Measurements from ENCODE around the gene NTPCR. TPM values are rescaled to one million over a fixed set of nuclear protein-coding genes. Genes with fewer than 3 reads are reported as not detected.

Gene NTPCR
- total RNA-seq, 1 donor from 2014 or later, result 51.0 TPM

DNA sequence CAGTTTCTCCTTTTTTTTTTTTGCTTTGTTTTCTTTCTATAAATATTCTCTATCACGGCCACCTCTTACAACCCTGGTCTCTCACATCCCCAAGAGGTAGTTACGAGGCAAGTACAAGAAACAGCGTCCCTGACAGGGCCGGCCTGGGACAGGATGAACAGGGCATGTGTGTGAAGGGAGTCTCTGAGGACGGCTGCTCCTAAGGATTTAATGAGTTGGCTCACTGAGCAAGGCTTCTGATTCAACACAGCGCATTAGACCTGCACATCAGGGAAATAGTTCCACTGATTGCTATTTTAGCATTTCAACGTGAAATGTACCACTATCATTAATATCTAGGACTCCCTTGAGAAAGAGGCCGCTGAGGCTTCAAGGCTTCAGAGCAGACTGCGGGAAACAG lies 54.0 kb downstream of the NTPCR start:
- Histone ChIP-seq H3K4me3 (ENCODE audit: low read depth, low read length) (no peak overlapping the region), H3K27me3 (ENCODE audit: control insufficient read depth, insufficient read depth, low read length) (no peaks in the 10 kb centered on the region), H3K36me3 (ENCODE audit: control insufficient read depth, insufficient read depth, low read length) (no peaks in the 10 kb centered on the region)
- DNase-seq (ENCODE audit: low read depth), result no peak
- TF ChIP-seq, protein P1, sequence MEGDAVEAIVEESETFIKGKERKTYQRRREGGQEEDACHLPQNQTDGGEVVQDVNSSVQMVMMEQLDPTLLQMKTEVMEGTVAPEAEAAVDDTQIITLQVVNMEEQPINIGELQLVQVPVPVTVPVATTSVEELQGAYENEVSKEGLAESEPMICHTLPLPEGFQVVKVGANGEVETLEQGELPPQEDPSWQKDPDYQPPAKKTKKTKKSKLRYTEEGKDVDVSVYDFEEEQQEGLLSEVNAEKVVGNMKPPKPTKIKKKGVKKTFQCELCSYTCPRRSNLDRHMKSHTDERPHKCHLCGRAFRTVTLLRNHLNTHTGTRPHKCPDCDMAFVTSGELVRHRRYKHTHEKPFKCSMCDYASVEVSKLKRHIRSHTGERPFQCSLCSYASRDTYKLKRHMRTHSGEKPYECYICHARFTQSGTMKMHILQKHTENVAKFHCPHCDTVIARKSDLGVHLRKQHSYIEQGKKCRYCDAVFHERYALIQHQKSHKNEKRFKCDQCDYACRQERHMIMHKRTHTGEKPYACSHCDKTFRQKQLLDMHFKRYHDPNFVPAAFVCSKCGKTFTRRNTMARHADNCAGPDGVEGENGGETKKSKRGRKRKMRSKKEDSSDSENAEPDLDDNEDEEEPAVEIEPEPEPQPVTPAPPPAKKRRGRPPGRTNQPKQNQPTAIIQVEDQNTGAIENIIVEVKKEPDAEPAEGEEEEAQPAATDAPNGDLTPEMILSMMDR (IDR thresholded peaks at IDR 0.05; ENCODE audit: insufficient read depth, low read length, poor library complexity, severe bottlenecking), result no peak

DNA sequence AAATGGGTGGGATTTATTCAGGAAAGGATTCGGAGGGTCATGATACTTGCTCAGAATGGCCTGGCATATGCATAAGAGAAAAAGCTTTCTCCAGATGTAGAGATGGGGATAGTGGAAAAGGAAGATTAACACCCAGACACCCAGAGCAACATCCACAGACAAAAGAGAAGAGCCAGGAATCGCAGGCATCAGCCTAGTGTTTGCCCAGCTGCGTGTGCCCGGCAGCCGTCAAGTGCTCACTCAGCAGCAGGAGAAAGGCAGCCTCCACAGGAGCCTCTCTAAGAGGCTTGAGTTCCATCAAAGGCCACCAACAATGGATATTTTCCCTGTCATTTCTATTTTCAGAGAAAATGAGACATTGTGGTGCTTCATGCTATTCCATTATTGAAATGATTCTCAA lies 54.7 kb downstream of the NTPCR start:
- no peak for DNase-seq (ENCODE audit: low read depth)
- TF ChIP-seq, protein P1 (IDR thresholded peaks at IDR 0.05; ENCODE audit: insufficient read depth, low read length, poor library complexity, severe bottlenecking), result no peak
- no peak overlapping the region for H3K4me3 ChIP-seq (ENCODE audit: low read depth, low read length)
- no peaks in the 10 kb centered on the region for H3K27me3 ChIP-seq (ENCODE audit: control insufficient read depth, insufficient read depth, low read length)
- H3K36me3 ChIP-seq (ENCODE audit: control insufficient read depth, insufficient read depth, low read length), result no peaks in the 10 kb centered on the region

GRCh38 chr1:233005703-233006102 lies 55.3 kb downstream of the NTPCR start:
- peak; percentile 34 for DNase-seq (ENCODE audit: low read depth)
- Histone ChIP-seq H3K27me3 (ENCODE audit: control insufficient read depth, insufficient read depth, low read length) (no peaks in the 10 kb centered on the region), H3K4me3 (ENCODE audit: low read depth, low read length) (no peak overlapping the region)

DNA sequence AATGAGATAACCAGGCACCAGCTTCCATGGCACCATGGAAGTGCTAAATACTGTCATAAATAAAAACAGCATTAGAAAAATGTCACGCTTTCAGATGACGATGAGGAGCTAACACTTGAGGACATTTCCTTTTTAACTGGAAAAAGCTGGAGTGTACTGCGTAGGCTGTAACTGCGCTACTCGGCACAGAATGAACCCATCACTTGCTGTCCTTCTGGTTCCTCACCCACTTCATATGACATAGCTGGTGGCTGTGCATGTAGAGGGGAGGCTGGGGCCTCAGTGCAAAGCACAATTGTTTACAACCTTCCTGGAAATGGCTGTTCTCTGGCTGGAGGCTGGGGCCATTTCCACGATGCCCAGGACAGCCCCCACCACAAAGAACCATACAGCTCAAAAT lies 55.7 kb downstream of the NTPCR start:
- Histone ChIP-seq H3K27me3 (ENCODE audit: control insufficient read depth, insufficient read depth, low read length) (no peaks in the 10 kb centered on the region), H3K4me3 (ENCODE audit: low read depth, low read length) (no peak overlapping the region), H3K36me3 (ENCODE audit: control insufficient read depth, insufficient read depth, low read length) (no peaks in the 10 kb centered on the region)
- TF ChIP-seq, protein P1 (IDR thresholded peaks at IDR 0.05; ENCODE audit: insufficient read depth, low read length, poor library complexity, severe bottlenecking), result no peak
- DNase-seq (ENCODE audit: low read depth), result no peak

More at GRCh38 chr1:233005703-233006102, 55.3 kb downstream of the NTPCR start:
- no peaks in the 10 kb centered on the region for H3K36me3 ChIP-seq (ENCODE audit: control insufficient read depth, insufficient read depth, low read length)
- TF ChIP-seq, protein P1 (IDR thresholded peaks at IDR 0.05; ENCODE audit: insufficient read depth, low read length, poor library complexity, severe bottlenecking), result no peak

GRCh38 chr1:233006541-233006973 lies 56.1 kb downstream of the NTPCR start:
- TF ChIP-seq, protein P1 (IDR thresholded peaks at IDR 0.05; ENCODE audit: insufficient read depth, low read length, poor library complexity, severe bottlenecking), result no peak
- H3K36me3 ChIP-seq (ENCODE audit: control insufficient read depth, insufficient read depth, low read length), result no peaks in the 10 kb centered on the region
- no peak for DNase-seq (ENCODE audit: low read depth)
- H3K4me3 ChIP-seq (ENCODE audit: low read depth, low read length), result no peak overlapping the region
- no peaks in the 10 kb centered on the region for H3K27me3 ChIP-seq (ENCODE audit: control insufficient read depth, insufficient read depth, low read length)

GRCh38 chr1:233010146-233010545 lies 59.7 kb downstream of the NTPCR start:
- Histone ChIP-seq H3K4me3 (ENCODE audit: low read depth, low read length) (no peak overlapping the region), H3K27me3 (ENCODE audit: control insufficient read depth, insufficient read depth, low read length) (no peaks in the 10 kb centered on the region)
- DNase-seq (ENCODE audit: low read depth), result no peak

More at GRCh38 chr1:233010146-233010545, 59.7 kb downstream of the NTPCR start:
- no peaks in the 10 kb centered on the region for H3K36me3 ChIP-seq (ENCODE audit: control insufficient read depth, insufficient read depth, low read length)
- TF ChIP-seq, protein P1 (IDR thresholded peaks at IDR 0.05; ENCODE audit: insufficient read depth, low read length, poor library complexity, severe bottlenecking), result no peak
